Astrocyte of the hippocampus (primary cell): ENCODE results near the gene CD93.

Experiments used
- DNase-seq: peaks from one replicate; pipeline ENCODE4 v3.0.0; 2011; ENCODE audit warnings: low read depth, low spot score

CD93 gene

GRCh38 chr20:23059846-23060245, 26.3 kb downstream of the CD93 start:
- DNase-seq: no peak

- DNase-seq: no peak
Observed at GRCh38 chr20:23059001-23059400, 27.1 kb downstream of the CD93 start.

- DNase-seq: no peak
Observed at GRCh38 chr20:23058240-23058639, 27.9 kb downstream of the CD93 start.

GRCh38 chr20:23052904-23053303, 33.2 kb downstream of the CD93 start:
- no peak for DNase-seq

- peak; percentile 50 for DNase-seq
Observed at GRCh38 chr20:23050847-23051627, 35.1 kb downstream of the CD93 start.

- peak; percentile 7 for DNase-seq
Observed at GRCh38 chr20:23050076-23050838, 35.9 kb downstream of the CD93 start.

GRCh38 chr20:23049201-23050075, 36.7 kb downstream of the CD93 start, which contains the start of gene THBD:
THBD (minus strand) TSS chr20:23049672; CDS start chr20:23049504, 168 bp downstream.
- DNase-seq: peak; percentile 39

- DNase-seq: peak; percentile 15
Observed at GRCh38 chr20:23048283-23049200, 37.6 kb downstream of the CD93 start.

GRCh38 chr20:23047738-23048214, 38.3 kb downstream of the CD93 start:
- DNase-seq: no peak

GRCh38 chr20:23047001-23047737, 39.0 kb downstream of the CD93 start:
- DNase-seq: no peak

- DNase-seq: no peak
Observed at GRCh38 chr20:23046431-23046830, 39.7 kb downstream of the CD93 start.

GRCh38 chr20:23043376-23043775, 42.7 kb downstream of the CD93 start:
- no peak for DNase-seq

GRCh38 chr20:23042270-23042669, 43.9 kb downstream of the CD93 start:
- no peak for DNase-seq

GRCh38 chr20:23039885-23040508, 46.1 kb downstream of the CD93 start:
- no peak for DNase-seq

- no peak for DNase-seq
Observed at GRCh38 chr20:23039136-23039875, 46.8 kb downstream of the CD93 start.

- no peak for DNase-seq
Observed at GRCh38 chr20:23037017-23037481, 49.1 kb downstream of the CD93 start.

GRCh38 chr20:23036371-23036770, 49.8 kb downstream of the CD93 start:
- no peak for DNase-seq

GRCh38 chr20:23035731-23036130, 50.4 kb downstream of the CD93 start:
- no peak for DNase-seq
